ENCODE measurements around the gene ANKFY1.

ANKFY1 gene

GRCh38 chr17:4247361-4247970 lies 16.3 kb downstream of the ANKFY1 start:
- no peak for TF ChIP-seq ZFP30 (CRISPR knock-in tag; IDR thresholded peaks at IDR 0.05)
- no peak for TF ChIP-seq OSR1 (CRISPR knock-in tag; IDR thresholded peaks at IDR 0.05)
- TF ChIP-seq ARNTL (CRISPR knock-in tag; IDR thresholded peaks at IDR 0.05; ENCODE audit: borderline replicate concordance, low read depth): no peak
- TF ChIP-seq ISL1 (CRISPR knock-in tag; IDR thresholded peaks at IDR 0.05): no peak
- TF ChIP-seq TCF4 (CRISPR knock-in tag; IDR thresholded peaks at IDR 0.05; ENCODE audit: borderline replicate concordance): no peak
- TF ChIP-seq, protein P1, sequence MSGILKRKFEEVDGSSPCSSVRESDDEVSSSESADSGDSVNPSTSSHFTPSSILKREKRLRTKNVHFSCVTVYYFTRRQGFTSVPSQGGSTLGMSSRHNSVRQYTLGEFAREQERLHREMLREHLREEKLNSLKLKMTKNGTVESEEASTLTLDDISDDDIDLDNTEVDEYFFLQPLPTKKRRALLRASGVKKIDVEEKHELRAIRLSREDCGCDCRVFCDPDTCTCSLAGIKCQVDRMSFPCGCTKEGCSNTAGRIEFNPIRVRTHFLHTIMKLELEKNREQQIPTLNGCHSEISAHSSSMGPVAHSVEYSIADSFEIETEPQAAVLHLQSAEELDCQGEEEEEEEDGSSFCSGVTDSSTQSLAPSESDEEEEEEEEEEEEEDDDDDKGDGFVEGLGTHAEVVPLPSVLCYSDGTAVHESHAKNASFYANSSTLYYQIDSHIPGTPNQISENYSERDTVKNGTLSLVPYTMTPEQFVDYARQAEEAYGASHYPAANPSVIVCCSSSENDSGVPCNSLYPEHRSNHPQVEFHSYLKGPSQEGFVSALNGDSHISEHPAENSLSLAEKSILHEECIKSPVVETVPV (CRISPR knock-in tag; IDR thresholded peaks at IDR 0.05): no peak
- no peak for TF ChIP-seq ZNF70 (CRISPR knock-in tag; IDR thresholded peaks at IDR 0.05)
- TF ChIP-seq POU6F1 (CRISPR knock-in tag; IDR thresholded peaks at IDR 0.05; ENCODE audit: borderline replicate concordance, low read depth): no peak
- TF ChIP-seq ESRRG (CRISPR knock-in tag; IDR thresholded peaks at IDR 0.05): no peak
- TF ChIP-seq BACH2 (CRISPR knock-in tag; IDR thresholded peaks at IDR 0.05; ENCODE audit: borderline replicate concordance): no peak
- TF ChIP-seq PPARA (CRISPR knock-in tag; IDR thresholded peaks at IDR 0.05; ENCODE audit: borderline replicate concordance): no peak
- no peak for TF ChIP-seq ZNF565 (CRISPR knock-in tag; conservative IDR thresholded peaks at IDR 0.05; ENCODE audit: low read depth)
- TF ChIP-seq, protein P2, sequence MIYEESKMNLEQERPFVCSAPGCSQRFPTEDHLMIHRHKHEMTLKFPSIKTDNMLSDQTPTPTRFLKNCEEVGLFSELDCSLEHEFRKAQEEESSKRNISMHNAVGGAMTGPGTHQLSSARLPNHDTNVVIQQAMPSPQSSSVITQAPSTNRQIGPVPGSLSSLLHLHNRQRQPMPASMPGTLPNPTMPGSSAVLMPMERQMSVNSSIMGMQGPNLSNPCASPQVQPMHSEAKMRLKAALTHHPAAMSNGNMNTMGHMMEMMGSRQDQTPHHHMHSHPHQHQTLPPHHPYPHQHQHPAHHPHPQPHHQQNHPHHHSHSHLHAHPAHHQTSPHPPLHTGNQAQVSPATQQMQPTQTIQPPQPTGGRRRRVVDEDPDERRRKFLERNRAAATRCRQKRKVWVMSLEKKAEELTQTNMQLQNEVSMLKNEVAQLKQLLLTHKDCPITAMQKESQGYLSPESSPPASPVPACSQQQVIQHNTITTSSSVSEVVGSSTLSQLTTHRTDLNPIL (CRISPR knock-in tag; IDR thresholded peaks at IDR 0.05; ENCODE audit: low read depth): no peak
- TF ChIP-seq SNAI2 (CRISPR knock-in tag; IDR thresholded peaks at IDR 0.05): no peak
- ATAC-seq: no peak

DNA sequence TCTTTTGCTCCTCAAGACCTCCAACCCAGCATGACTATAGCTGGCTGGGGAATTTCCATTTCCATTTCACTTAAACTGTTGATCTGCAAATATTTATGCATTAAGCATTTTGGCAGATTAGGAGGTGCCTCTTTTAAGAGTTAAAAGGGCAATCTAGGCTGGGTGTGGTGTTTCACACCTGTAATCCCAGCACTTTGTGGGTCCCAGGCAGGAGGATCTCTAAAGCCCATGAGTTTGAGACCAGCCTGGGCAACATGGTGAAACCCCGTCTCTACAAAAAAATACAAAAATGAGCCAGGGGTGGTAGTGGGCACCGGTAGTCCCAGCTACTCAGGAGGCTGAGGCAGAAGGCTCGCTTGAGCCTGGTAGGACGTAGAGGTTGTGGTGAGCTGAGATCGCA lies 17.1 kb downstream of the ANKFY1 start:
- TF ChIP-seq SNAI2 (CRISPR knock-in tag; IDR thresholded peaks at IDR 0.05): no peak
- no peak for TF ChIP-seq OSR1 (CRISPR knock-in tag; IDR thresholded peaks at IDR 0.05)
- no peak for TF ChIP-seq ARNTL (CRISPR knock-in tag; IDR thresholded peaks at IDR 0.05; ENCODE audit: borderline replicate concordance, low read depth)
- no peak for TF ChIP-seq ZNF70 (CRISPR knock-in tag; IDR thresholded peaks at IDR 0.05)
- no peak for TF ChIP-seq CSDC2 (CRISPR knock-in tag; IDR thresholded peaks at IDR 0.05)
- no peak for TF ChIP-seq TSHZ2 (CRISPR knock-in tag; IDR thresholded peaks at IDR 0.05)
- TF ChIP-seq ZFP3 (CRISPR knock-in tag; IDR thresholded peaks at IDR 0.05): no peak
- no peak for TF ChIP-seq PATZ1 (CRISPR knock-in tag; IDR thresholded peaks at IDR 0.05; ENCODE audit: borderline replicate concordance)
- TF ChIP-seq, protein P2 (CRISPR knock-in tag; IDR thresholded peaks at IDR 0.05; ENCODE audit: low read depth): no peak
- no peak for TF ChIP-seq ESRRG (CRISPR knock-in tag; IDR thresholded peaks at IDR 0.05)
- TF ChIP-seq TOX (CRISPR knock-in tag; IDR thresholded peaks at IDR 0.05; ENCODE audit: borderline replicate concordance): no peak
- no peak for TF ChIP-seq ZC3H10 (CRISPR knock-in tag; IDR thresholded peaks at IDR 0.05)
- TF ChIP-seq ZFP30 (CRISPR knock-in tag; IDR thresholded peaks at IDR 0.05): no peak
- no peak for TF ChIP-seq PPARA (CRISPR knock-in tag; IDR thresholded peaks at IDR 0.05; ENCODE audit: borderline replicate concordance)
- no peak for TF ChIP-seq BACH2 (CRISPR knock-in tag; IDR thresholded peaks at IDR 0.05; ENCODE audit: borderline replicate concordance)
- TF ChIP-seq GLIS3 (CRISPR knock-in tag; IDR thresholded peaks at IDR 0.05): no peak
- no peak for TF ChIP-seq ZNF565 (CRISPR knock-in tag; conservative IDR thresholded peaks at IDR 0.05; ENCODE audit: low read depth)
- TF ChIP-seq POU6F1 (CRISPR knock-in tag; IDR thresholded peaks at IDR 0.05; ENCODE audit: borderline replicate concordance, low read depth): no peak
- TF ChIP-seq, protein P1 (CRISPR knock-in tag; IDR thresholded peaks at IDR 0.05): no peak
- no peak for ATAC-seq

All from SK-N-SH treated with all-trans-retinoic acid at 6 μM for 48 hours (cell line).